Islet precursor cell (in vitro differentiated cells): Measurements from ENCODE around the gene TRHDE.

Experiments used
- DNase-seq: peaks from one replicate; pipeline ENCODE4 v3.0.0-alpha.2; 2018

The TRHDE gene

GRCh38 chr12:72535212-72535990 lies 263.2 kb downstream of the TRHDE start:
- DNase-seq = no peak

- no peak for DNase-seq
These were observed 268.6 kb downstream of the TRHDE start for GRCh38 chr12:72540811-72541210.

- no peak for DNase-seq
These were observed 271.8 kb downstream of the TRHDE start for GRCh38 chr12:72543777-72544467.

GRCh38 chr12:72546106-72546505 lies 273.9 kb downstream of the TRHDE start:
- DNase-seq = no peak

- DNase-seq = no peak
These were observed 275.4 kb downstream of the TRHDE start for GRCh38 chr12:72547573-72547972.

- DNase-seq = no peak
These were observed 277.0 kb downstream of the TRHDE start for GRCh38 chr12:72549184-72549583.

- no peak for DNase-seq
These were observed 288.0 kb downstream of the TRHDE start for GRCh38 chr12:72560003-72560769.

- DNase-seq = peak; percentile 73
These were observed 298.4 kb downstream of the TRHDE start for GRCh38 chr12:72570601-72571000.

- DNase-seq = no peak
These were observed 302.0 kb downstream of the TRHDE start for GRCh38 chr12:72574138-72574537.

- no peak for DNase-seq
These were observed 306.2 kb downstream of the TRHDE start for GRCh38 chr12:72578327-72578726.

- DNase-seq = no peak
These were observed 314.3 kb downstream of the TRHDE start for GRCh38 chr12:72586456-72586855.

GRCh38 chr12:72602581-72602980 lies 330.4 kb downstream of the TRHDE start:
- no peak for DNase-seq

GRCh38 chr12:72605975-72606374 lies 333.8 kb downstream of the TRHDE start:
- DNase-seq = no peak

- no peak for DNase-seq
These were observed 338.2 kb downstream of the TRHDE start for GRCh38 chr12:72610342-72610741.

GRCh38 chr12:72610854-72611358 lies 338.7 kb downstream of the TRHDE start:
- DNase-seq = no peak

- DNase-seq = no peak
These were observed 340.0 kb downstream of the TRHDE start for GRCh38 chr12:72612171-72612570.

- no peak for DNase-seq
These were observed 346.6 kb downstream of the TRHDE start for GRCh38 chr12:72618764-72619163.

- DNase-seq = no peak
These were observed 350.4 kb downstream of the TRHDE start for GRCh38 chr12:72622556-72622955.

GRCh38 chr12:72631926-72632685 lies 359.9 kb downstream of the TRHDE start:
- DNase-seq = no peak

GRCh38 chr12:72642706-72643105 lies 370.5 kb downstream of the TRHDE start:
- no peak for DNase-seq

- DNase-seq = no peak
These were observed 375.0 kb downstream of the TRHDE start for GRCh38 chr12:72647139-72647538.

- no peak for DNase-seq
These were observed 386.4 kb downstream of the TRHDE start for GRCh38 chr12:72658615-72659014.

GRCh38 chr12:72660174-72660573 lies 388.0 kb downstream of the TRHDE start:
- peak; percentile 58 for DNase-seq
